Activated CD4-positive, alpha-beta T cell treated with anti-CD3 and anti-CD28 coated beads, Interleukin-2, amount 10 ng/mL, durations not matched to agents 7 days and 5 days (primary cell): ENCODE results near the gene OR51E1. TPM values are rescaled to one million over a fixed set of nuclear protein-coding genes. Genes with fewer than 3 reads are reported as not detected.

Experiments
- CTCF ChIA-PET: fragments of 350-600 bp; sonication (Branson Sonifier 250); formaldehyde crosslinking; loops from one replicate; lab custom pipeline; 2021; ENCODE audit warnings: antibody characterized with exemption; lab: Charles Lee
- POLR2A ChIA-PET: fragments of 350-600 bp; sonication (Branson Sonifier 250); formaldehyde crosslinking; loops from one replicate; lab custom pipeline; 2021; ENCODE audit warnings: antibody characterized with exemption; lab: Charles Lee
- DNase-seq: peaks from one replicate; pipeline ENCODE4 v3.0.0-alpha.2; 2020
- H3K27ac Mint-ChIP-seq: one replicate; pipeline ENCODE4 v1.8.0; 2021; ENCODE audit warnings: mild to moderate bottlenecking, moderate library complexity, mixed read lengths
- H3K27me3 Mint-ChIP-seq: one replicate; pipeline ENCODE4 v1.8.0; 2021; ENCODE audit warnings: mixed read lengths
- H3K36me3 Mint-ChIP-seq: one replicate; pipeline ENCODE4 v1.8.0; 2021; ENCODE audit warnings: low read depth, mixed read lengths
- H3K4me1 Mint-ChIP-seq: one replicate; pipeline ENCODE4 v1.8.0; 2021; ENCODE audit warnings: mixed read lengths
- H3K4me3 Mint-ChIP-seq: one replicate; pipeline ENCODE4 v1.8.0; 2021; ENCODE audit warnings: mild to moderate bottlenecking, moderate library complexity, mixed read lengths
- H3K9me3 Mint-ChIP-seq: one replicate; pipeline ENCODE4 v1.8.0; 2021; ENCODE audit warnings: mixed read lengths
- total RNA-seq, 2 experiments: library from RNA; stranded (reverse); gene quantifications; one replicate each; pipeline ENCODE4 v1.2.3, GENCODE V29; 2021

Gene OR51E1, protein sequence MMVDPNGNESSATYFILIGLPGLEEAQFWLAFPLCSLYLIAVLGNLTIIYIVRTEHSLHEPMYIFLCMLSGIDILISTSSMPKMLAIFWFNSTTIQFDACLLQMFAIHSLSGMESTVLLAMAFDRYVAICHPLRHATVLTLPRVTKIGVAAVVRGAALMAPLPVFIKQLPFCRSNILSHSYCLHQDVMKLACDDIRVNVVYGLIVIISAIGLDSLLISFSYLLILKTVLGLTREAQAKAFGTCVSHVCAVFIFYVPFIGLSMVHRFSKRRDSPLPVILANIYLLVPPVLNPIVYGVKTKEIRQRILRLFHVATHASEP
- not detected for total RNA-seq

DNA sequence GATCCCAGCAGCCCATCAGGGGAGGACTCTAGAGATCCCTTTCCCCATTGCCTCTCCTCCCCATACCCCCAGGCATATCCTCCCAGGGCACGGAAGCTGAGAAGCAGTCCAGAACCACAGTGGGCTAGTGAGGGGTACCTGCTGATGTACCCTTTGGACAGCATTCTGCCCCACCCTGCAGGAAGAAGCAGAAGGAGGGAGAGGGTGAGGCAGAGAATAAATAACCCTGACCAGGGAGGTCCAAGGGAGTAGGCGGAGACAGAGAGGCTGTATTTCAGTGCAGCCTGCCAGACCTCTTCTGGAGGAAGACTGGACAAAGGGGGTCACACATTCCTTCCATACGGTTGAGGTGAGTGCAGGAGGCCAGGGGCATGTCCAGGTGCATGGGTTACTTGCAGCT is at the start of gene OR51E1:
Gene OR51E1, plus strand, starts transcription at position 301 of the 400 bp plus-strand sequence. CDS start 8,545 bp downstream, outside the sequence.
- H3K27me3 Mint-ChIP-seq = peaks cover 8% of the 10 kb centered on the region
- H3K4me1 Mint-ChIP-seq = no peaks in the 10 kb centered on the region
- H3K9me3 Mint-ChIP-seq = no peaks in the 10 kb centered on the region
- POLR2A ChIA-PET = no interaction called here
- DNase-seq = no peak
- H3K4me3 Mint-ChIP-seq = no peak within 1 kb of the TSS
- no peaks in the 10 kb centered on the region for H3K36me3 Mint-ChIP-seq
- CTCF ChIA-PET = no interaction called here
- no peak within 1 kb of the TSS for H3K27ac Mint-ChIP-seq

DNA sequence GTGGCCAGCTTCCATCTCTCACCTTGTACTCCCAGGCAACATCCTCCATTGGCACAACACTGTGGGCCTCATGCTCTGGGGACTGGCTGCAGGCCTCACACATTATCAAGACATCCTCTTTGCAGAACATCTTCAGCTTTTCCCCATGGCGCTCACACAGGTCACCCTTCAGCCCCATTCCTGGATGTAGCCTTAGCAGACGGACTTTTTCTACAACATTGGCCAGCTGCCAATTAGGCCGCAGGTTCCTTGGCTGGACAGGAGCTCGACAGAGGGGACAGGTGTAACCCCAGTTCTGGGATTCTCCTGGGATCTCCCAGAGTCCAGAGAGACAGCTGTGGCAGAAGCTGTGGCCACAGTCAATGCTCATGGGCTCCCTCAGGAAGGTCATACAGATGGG is 38.7 kb upstream of the OR51E1 start:
- peaks cover 31% of the 10 kb centered on the region for H3K4me1 Mint-ChIP-seq
- POLR2A ChIA-PET = no interaction called here
- H3K27me3 Mint-ChIP-seq = no peaks in the 10 kb centered on the region
- no peak overlapping the region for H3K4me3 Mint-ChIP-seq
- no peaks in the 10 kb centered on the region for H3K9me3 Mint-ChIP-seq
- CTCF ChIA-PET = interaction anchor here (2.0 kb wide), 1 partner anchor 418 kb away, joined by 4 read pairs; no protein-coding TSS in a partner anchor
- peaks cover 21% of the 10 kb centered on the region for H3K36me3 Mint-ChIP-seq
- H3K27ac Mint-ChIP-seq = no peak overlapping the region
- no peak for DNase-seq

DNA sequence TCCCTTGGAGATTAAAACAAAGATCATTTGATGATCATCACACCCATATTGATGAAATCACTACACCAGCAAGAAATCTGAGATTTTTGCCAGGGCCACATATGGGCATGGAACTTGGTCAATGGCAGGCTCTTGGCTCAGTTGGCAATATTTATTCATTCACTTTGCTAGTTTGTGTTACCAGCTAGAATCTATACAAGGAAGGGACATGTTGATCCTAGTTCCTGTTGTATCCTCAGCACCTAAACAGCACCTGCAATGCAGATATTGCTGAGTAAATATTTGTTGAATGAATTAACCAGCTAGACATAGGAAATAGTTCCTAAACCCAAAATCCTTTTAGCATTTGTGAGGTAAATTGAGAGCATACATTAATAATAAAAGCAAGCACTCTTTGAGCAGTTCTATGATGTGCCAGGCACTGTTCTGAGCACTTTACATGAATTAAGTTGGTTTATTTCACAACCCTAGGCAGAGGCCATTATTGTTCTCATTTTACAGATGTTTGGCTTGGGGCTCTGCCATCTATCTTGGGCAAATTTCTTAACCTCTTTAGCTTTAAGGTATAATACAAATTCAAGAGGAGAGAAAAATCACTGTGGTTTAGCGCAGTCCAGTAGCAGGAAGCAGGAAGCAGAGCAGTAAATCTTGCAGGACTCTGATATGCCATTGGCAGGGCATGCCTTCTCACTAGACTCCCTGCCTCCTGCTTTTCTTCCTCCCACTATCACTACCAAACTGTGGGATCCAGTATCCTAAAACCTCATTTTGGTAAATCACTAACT is 37.4 kb upstream of the OR51E1 start:
- ChIA-PET CTCF (interaction anchor here (0.8 to 0.9 kb wide), 3 partner anchors 11 to 15 kb away, joined by 3 read pairs; partner anchors contain the start of gene OR52I1), POLR2A (no interaction called here)
- peaks cover 37% of the 10 kb centered on the region for H3K4me1 Mint-ChIP-seq
- H3K36me3 Mint-ChIP-seq = peaks cover 14% of the 10 kb centered on the region
- no peak for DNase-seq
- no peaks in the 10 kb centered on the region for H3K27me3 Mint-ChIP-seq
- no peak overlapping the region for H3K27ac Mint-ChIP-seq
- peak overlapping the region; percentile 91 for H3K4me3 Mint-ChIP-seq
- no peaks in the 10 kb centered on the region for H3K9me3 Mint-ChIP-seq

DNA sequence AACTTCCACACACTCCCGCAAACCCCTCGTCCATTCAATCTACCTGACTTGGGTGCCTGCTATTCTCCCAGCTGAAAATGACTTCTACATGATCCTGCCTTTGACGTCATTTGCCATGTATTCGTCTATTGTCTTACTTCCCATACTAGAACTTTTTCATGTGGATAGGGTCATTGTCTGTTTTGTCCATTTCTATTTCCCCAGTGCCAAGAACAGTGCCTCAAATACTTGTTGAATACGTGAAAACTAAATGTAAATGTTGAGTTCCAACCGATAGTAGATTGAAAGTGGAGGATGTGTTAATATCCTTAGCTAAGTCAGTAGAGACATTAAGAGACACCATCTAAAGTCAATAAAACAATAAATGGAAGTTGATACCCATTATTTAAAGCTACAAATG is 36.7 kb upstream of the OR51E1 start:
- CTCF ChIA-PET = interaction anchor here (0.8 to 0.9 kb wide), 2 partner anchors 12 to 15 kb away, joined by 3 read pairs; no protein-coding TSS in a partner anchor
- H3K27ac Mint-ChIP-seq = peak overlapping the region; percentile 95
- H3K4me3 Mint-ChIP-seq = peak overlapping the region; percentile 91
- DNase-seq = no peak
- no peaks in the 10 kb centered on the region for H3K9me3 Mint-ChIP-seq
- peaks cover 37% of the 10 kb centered on the region for H3K4me1 Mint-ChIP-seq
- peaks cover 13% of the 10 kb centered on the region for H3K36me3 Mint-ChIP-seq
- H3K27me3 Mint-ChIP-seq = no peaks in the 10 kb centered on the region
- POLR2A ChIA-PET = no interaction called here

DNA sequence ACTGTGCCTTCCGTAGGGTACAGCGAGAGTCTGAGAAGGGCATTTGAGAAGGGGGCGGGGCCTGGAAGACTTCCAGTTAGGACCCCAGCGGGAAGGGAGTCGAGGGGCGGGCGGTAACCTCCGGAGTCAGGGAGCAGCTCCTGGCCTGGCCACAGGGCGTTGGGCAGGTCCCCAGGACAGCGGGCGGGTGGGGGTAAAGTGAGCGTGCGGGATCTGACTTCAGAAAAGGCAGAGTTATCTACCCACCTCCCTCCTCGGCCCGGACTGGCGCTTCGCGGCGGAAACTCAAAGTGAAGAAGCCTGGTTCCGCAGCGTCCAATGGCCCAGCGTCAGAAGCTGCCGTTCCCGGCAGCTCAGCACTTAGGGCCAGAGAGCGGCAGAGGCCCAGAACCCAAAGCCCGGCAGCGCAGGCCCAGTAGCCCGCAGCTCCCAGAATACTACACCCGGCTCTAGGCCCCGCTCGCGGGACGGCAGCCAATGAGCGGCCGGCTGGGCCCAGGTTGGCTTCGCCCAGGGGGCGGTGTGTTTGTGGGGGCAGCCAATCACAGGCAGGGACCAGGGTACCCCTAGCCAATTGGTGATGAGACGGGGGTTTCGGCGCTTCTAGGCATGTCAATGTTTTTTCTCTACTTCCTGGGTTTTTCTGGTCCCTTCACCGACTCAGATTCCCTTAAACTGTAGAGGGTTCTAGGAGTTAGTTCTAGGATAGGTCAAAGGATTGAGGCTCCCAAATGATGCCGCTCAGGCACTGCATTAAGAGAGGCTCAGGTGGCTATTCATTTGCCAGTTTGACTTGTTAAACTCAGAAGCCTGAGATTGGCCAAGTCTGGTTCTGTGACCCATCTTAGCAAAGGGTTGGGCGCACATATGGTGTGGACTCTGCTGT is 35.8 kb upstream of the OR51E1 start, which contains the start of gene TRIM68:
Gene TRIM68, minus strand, starts transcription at position 451 of the 886 bp plus-strand sequence. CDS start 2,727 bp downstream, outside the sequence.
- peak within 1 kb of the TSS; percentile 95 for H3K27ac Mint-ChIP-seq
- DNase-seq = peak; percentile 96
- no peaks in the 10 kb centered on the region for H3K27me3 Mint-ChIP-seq
- H3K36me3 Mint-ChIP-seq = peaks cover 10% of the 10 kb centered on the region
- ChIA-PET CTCF (no interaction called here), POLR2A (no interaction called here)
- H3K9me3 Mint-ChIP-seq = no peaks in the 10 kb centered on the region
- H3K4me1 Mint-ChIP-seq = peaks cover 37% of the 10 kb centered on the region
- H3K4me3 Mint-ChIP-seq = peak within 1 kb of the TSS; percentile 91

DNA sequence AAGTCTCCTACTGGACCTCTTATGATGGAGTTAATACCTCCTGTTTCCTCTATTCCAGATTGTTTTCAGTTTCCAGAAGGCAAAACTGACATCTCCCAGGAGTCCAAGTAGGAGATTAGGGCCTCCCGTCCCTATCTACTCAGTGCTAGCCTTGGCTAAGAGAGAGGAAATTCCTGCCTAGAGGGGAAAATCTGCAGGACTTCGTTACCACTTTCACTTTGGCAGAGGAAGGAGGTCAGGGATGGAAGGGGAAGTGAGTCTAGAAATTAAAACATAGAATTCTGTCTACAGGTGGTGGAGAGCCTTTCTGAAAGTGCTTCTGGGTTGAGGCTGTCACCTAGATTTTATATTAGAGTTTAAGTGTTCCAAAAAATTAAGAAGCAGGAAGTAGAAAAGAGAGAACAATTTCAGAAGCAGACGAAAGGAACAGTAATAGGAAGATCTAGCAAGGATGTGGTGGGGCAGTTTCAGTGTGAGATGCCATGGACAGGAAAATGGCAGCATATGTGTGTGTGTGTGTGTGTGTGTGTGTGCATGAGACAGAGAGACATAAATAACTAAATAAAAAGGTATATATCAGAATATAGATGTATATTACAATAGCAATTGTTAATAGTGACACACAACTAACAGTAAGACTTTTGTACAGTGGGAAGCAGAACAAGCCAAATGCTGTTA is 33.4 kb upstream of the OR51E1 start:
- Mint-ChIP-seq H3K27me3 (peaks cover 6% of the 10 kb centered on the region), H3K4me3 (peak overlapping the region; percentile 41), H3K36me3 (peaks cover 2% of the 10 kb centered on the region), H3K9me3 (no peaks in the 10 kb centered on the region), H3K27ac (peak overlapping the region; percentile 83), H3K4me1 (peaks cover 37% of the 10 kb centered on the region)
- ChIA-PET CTCF (no interaction called here), POLR2A (interaction anchor here (0.8 kb wide), 1 partner anchor 28 kb away, joined by 4 read pairs; no protein-coding TSS in a partner anchor)
- peak; percentile 33 for DNase-seq

DNA sequence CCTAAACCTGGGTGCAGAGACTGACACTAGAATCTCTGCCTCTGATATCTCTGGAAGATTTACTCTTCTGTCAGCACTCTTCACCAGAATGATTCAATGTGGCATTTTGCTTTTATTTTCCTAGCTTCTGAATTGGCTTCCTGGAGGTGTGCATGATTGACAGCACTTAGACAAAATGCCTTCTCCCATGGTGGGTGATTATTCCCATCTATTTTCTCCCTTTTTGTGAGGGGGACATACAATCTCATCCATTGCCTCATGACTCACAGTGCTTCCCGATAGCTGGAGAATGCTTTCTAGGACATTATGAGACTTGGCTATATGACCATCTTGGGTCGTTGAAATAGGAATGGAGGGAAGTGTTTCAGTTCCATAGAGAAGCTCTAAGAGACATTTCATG is 31.8 kb upstream of the OR51E1 start:
- ChIA-PET CTCF (interaction anchor here (1.2 kb wide), 1 partner anchor 17 kb away, joined by 3 read pairs; no protein-coding TSS in a partner anchor), POLR2A (no interaction called here)
- H3K4me3 Mint-ChIP-seq = no peak overlapping the region
- H3K9me3 Mint-ChIP-seq = peaks cover 2% of the 10 kb centered on the region
- peaks cover 30% of the 10 kb centered on the region for H3K4me1 Mint-ChIP-seq
- DNase-seq = no peak
- H3K27ac Mint-ChIP-seq = no peak overlapping the region
- peaks cover 6% of the 10 kb centered on the region for H3K27me3 Mint-ChIP-seq
- no peaks in the 10 kb centered on the region for H3K36me3 Mint-ChIP-seq

DNA sequence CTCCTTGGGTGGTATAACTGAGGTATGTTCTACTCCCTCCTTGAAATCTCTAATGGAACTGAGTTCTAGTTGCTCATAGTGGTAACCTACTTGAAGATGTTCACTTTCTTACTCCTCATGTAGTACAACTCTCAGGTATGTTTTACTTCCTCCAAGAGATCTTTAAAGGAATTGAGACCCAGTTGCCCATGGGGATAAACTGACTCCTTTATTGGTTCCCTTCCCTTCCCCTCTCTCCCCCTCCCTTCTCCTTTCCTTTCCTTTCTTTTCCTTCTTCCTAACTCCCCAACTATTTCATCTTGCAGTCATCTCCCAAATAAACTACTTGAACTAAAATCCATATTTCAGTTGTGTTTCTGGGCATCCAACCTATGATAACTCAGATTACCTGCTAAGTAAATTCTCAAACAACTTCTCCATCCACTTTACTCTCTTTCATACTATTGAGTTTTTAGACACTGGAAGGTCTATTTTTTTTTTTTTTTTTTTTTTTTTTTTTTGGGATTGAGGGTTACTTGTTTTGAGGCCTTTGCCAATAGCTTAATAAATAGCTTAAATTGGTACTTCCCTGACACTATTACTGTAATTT is 27.8 kb upstream of the OR51E1 start:
- POLR2A ChIA-PET = no interaction called here

DNA sequence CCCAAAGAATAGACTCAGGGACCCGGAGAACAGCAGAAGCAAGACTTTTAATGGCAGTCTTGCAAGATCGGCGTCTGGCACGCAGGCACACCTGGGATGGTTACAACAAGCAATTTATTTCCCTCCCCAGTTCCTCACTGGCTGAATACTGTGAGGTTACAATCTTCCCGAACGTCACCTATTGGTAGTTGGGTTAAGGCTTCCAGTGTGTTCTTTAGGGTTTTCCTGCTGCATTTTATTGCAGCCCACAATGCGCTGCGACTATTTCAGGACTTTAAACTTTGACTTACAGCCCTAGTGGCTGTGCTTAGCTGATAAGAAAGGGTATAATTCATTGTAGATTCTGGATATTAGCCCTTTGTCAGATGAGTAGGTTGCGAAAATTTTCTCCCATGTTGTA is 24.3 kb upstream of the OR51E1 start:
- peaks cover 13% of the 10 kb centered on the region for H3K27me3 Mint-ChIP-seq
- H3K27ac Mint-ChIP-seq = no peak overlapping the region
- H3K9me3 Mint-ChIP-seq = peaks cover 2% of the 10 kb centered on the region
- POLR2A ChIA-PET = no interaction called here
- H3K4me1 Mint-ChIP-seq = no peaks in the 10 kb centered on the region
- CTCF ChIA-PET = no interaction called here
- H3K4me3 Mint-ChIP-seq = no peak overlapping the region
- no peaks in the 10 kb centered on the region for H3K36me3 Mint-ChIP-seq
- DNase-seq = no peak

More for the DNA sequence above, 27.8 kb upstream of the OR51E1 start:
- DNase-seq = no peak
- Mint-ChIP-seq H3K9me3 (peaks cover 2% of the 10 kb centered on the region), H3K4me1 (no peaks in the 10 kb centered on the region), H3K27ac (no peak overlapping the region), H3K36me3 (no peaks in the 10 kb centered on the region), H3K4me3 (no peak overlapping the region), H3K27me3 (peaks cover 13% of the 10 kb centered on the region)
- CTCF ChIA-PET = interaction anchor here (0.9 to 2.0 kb wide), 2 partner anchors 12 to 429 kb away, joined by 3 to 4 read pairs; no protein-coding TSS in a partner anchor

DNA sequence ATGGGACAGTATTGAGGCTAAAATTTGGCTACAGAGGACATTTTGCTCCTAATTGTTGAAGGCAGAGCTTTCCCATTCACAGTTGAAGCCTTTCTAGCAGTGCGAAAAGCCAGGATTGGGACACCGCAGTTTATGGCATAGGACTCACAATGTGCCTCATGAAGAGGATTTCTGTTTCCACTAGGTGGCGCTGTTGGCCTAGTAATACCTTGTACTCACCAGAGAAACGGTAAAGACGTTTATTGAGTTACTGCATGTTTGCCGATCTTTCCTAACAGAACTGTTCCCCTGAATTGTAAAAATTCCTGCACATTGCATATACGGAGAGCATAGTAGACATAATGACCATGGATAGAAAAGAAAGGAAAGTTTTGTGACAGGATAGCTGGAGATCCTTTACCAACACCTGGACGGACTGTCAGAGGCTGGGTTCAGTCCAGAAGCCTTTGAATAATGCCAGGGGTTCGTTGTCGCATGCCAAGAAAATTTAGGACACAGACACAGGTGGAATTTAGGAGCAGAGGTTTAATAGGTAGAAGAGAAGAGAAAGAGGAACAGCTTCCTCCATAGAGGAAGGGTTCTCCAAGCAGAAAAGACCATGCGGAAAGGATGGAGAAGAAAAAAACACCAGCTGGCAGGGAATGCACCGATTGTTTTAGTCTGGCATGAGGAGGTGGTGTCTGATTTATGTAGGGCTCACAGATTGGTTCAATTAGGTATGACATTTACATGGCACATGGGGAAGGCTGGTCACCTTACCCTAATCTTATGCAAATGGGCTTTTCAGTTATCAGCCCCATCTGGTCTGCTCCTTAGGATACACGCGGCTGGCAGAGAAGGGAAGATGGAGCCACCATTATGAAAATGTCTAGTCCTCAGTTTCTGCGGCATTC is 17.3 kb upstream of the OR51E1 start:
- H3K9me3 Mint-ChIP-seq = peaks cover 4% of the 10 kb centered on the region
- H3K36me3 Mint-ChIP-seq = no peaks in the 10 kb centered on the region
- peak; percentile 83 for DNase-seq
- no peaks in the 10 kb centered on the region for H3K4me1 Mint-ChIP-seq
- H3K4me3 Mint-ChIP-seq = no peak overlapping the region
- ChIA-PET POLR2A (no interaction called here), CTCF (interaction anchor here (1.4 kb wide), 1 partner anchor 11 kb away, joined by 5 read pairs; the partner anchor contains the start of gene OR51D1)
- peaks cover 36% of the 10 kb centered on the region for H3K27me3 Mint-ChIP-seq
- H3K27ac Mint-ChIP-seq = no peak overlapping the region

DNA sequence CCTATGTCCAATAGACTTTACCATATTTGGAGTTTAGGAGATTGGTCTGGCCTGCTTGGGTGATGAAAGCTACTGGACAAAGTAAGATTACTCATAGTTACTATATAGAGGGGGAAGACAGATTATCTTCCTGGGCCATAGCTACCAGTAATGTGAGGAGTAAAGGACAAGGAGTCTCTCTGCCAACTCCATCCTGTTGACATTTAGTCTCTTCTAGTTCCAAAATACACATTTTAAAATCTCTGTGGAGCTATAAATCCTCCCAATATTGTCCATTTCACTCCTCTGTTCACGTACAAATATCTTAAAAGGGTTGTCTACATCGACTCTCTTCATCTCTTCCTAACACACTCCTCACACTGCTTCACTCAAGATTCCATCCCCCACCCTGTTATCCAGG is 7.6 kb upstream of the OR51E1 start:
- H3K9me3 Mint-ChIP-seq = no peaks in the 10 kb centered on the region
- ChIA-PET POLR2A (no interaction called here), CTCF (interaction anchor here (0.8 to 1.7 kb wide), 5 partner anchors 8 to 162 kb away, joined by 3 to 6 read pairs (median 4); no protein-coding TSS in a partner anchor)
- no peak overlapping the region for H3K4me3 Mint-ChIP-seq
- no peak for DNase-seq
- H3K36me3 Mint-ChIP-seq = no peaks in the 10 kb centered on the region
- no peak overlapping the region for H3K27ac Mint-ChIP-seq
- peaks cover 13% of the 10 kb centered on the region for H3K27me3 Mint-ChIP-seq
- no peaks in the 10 kb centered on the region for H3K4me1 Mint-ChIP-seq
